SK-MEL-5 (cell line): ENCODE measurements around the gene SCG2. TPM values are rescaled to one million over a fixed set of nuclear protein-coding genes. Genes with fewer than 3 reads are reported as not detected.
A peak's percentile ranks its signal among the peaks of the same experiment; 100 is the strongest.

Source experiments
- DNase-seq: peaks from one replicate; pipeline ENCODE4 v3.0.0-alpha.2; 2016; ENCODE audit warnings: low read depth, low spot score
- in situ Hi-C: cut with HindIII; loops from 2 replicates; pipeline ENCODE4 v1.10.0; 2016; ENCODE audit warnings: low sequenced_read_pairs, high pct_unique_total_duplicates, low pct_unique_long_range_greater_than_20kb
- total RNA-seq: library from RNA; depleted of rRNA; stranded (reverse); fragments of >200 nt; shearing (Covaris generic); gene quantifications from 2 replicates; pipeline ENCODE4 v1.2.3, GENCODE V29; 2014

SCG2 gene
- total RNA-seq, 1 experiment from 2014 or later = 5.9 TPM

GRCh38 chr2:223591596-223591995, 10.6 kb downstream of the SCG2 start:
- in situ Hi-C loops = no loop called here
- DNase-seq = no peak

GRCh38 chr2:223590964-223591363, 11.2 kb downstream of the SCG2 start:
- no peak for DNase-seq
- in situ Hi-C loops = no loop called here

GRCh38 chr2:223589901-223590300, 12.3 kb downstream of the SCG2 start:
- DNase-seq = no peak
- in situ Hi-C loops = no loop called here

- no peak for DNase-seq
- in situ Hi-C loops = no loop called here
Observed at GRCh38 chr2:223588251-223588650, 13.9 kb downstream of the SCG2 start.

GRCh38 chr2:223587301-223587700, 14.9 kb downstream of the SCG2 start:
- in situ Hi-C loops = no loop called here

GRCh38 chr2:223586261-223586660, 15.9 kb downstream of the SCG2 start:
- peak; percentile 80 for DNase-seq
- in situ Hi-C loops = no loop called here

More at GRCh38 chr2:223587301-223587700, 14.9 kb downstream of the SCG2 start:
- no peak for DNase-seq

GRCh38 chr2:223585666-223586065, 16.5 kb downstream of the SCG2 start:
- in situ Hi-C loops = no loop called here
- peak; percentile 44 for DNase-seq

- DNase-seq = no peak
- in situ Hi-C loops = no loop called here
Observed at GRCh38 chr2:223582001-223582400, 20.2 kb downstream of the SCG2 start.

GRCh38 chr2:223580951-223581350, 21.2 kb downstream of the SCG2 start:
- in situ Hi-C loops = no loop called here
- peak; percentile 66 for DNase-seq

GRCh38 chr2:223578846-223579245, 23.3 kb downstream of the SCG2 start:
- in situ Hi-C loops = no loop called here
- no peak for DNase-seq

GRCh38 chr2:223576873-223577272, 25.3 kb downstream of the SCG2 start:
- no peak for DNase-seq
- in situ Hi-C loops = no loop called here

- in situ Hi-C loops = no loop called here
Observed at GRCh38 chr2:223570784-223571183, 31.4 kb downstream of the SCG2 start.

GRCh38 chr2:223566396-223566795, 35.8 kb downstream of the SCG2 start:
- in situ Hi-C loops = no loop called here
- no peak for DNase-seq

More at GRCh38 chr2:223570784-223571183, 31.4 kb downstream of the SCG2 start:
- DNase-seq = no peak

- in situ Hi-C loops = no loop called here
- DNase-seq = peak; percentile 40
Observed at GRCh38 chr2:223563462-223563861, 38.7 kb downstream of the SCG2 start.

GRCh38 chr2:223562078-223562477, 40.1 kb downstream of the SCG2 start:
- DNase-seq = no peak
- in situ Hi-C loops = no loop called here

GRCh38 chr2:223560749-223561435, 41.3 kb downstream of the SCG2 start:
- peak; percentile 42 for DNase-seq
- in situ Hi-C loops = no loop called here

- in situ Hi-C loops = no loop called here
- DNase-seq = no peak
Observed at GRCh38 chr2:223558970-223559369, 43.2 kb downstream of the SCG2 start.

GRCh38 chr2:223554923-223555322, 47.2 kb downstream of the SCG2 start:
- in situ Hi-C loops = no loop called here
- no peak for DNase-seq

GRCh38 chr2:223549215-223549614, 52.9 kb downstream of the SCG2 start:
- in situ Hi-C loops = no loop called here
- DNase-seq = peak; percentile 99

- in situ Hi-C loops = no loop called here
- DNase-seq = no peak
Observed at GRCh38 chr2:223548194-223548593, 54.0 kb downstream of the SCG2 start.
